Measurements from ENCODE around the gene FOLR2.
"Not testable (repeated sequence)": the region's sequence is repeated elsewhere in the genome, so short reads cannot be mapped to it uniquely, and the experiment has no call there.

The FOLR2 gene

GRCh38 chr11:72216638-72217037 lies at the start of gene FOLR2:
TSS of gene FOLR2 (plus strand) at chr11:72216794. CDS start at chr11:72218585, 1,791 bp downstream.
- DNase-seq, result no peak

- DNase-seq, result not testable (repeated sequence)
These were observed 47.5 kb upstream of the FOLR2 start for GRCh38 chr11:72169046-72169555.

- DNase-seq, result not testable (repeated sequence)
These were observed 46.8 kb upstream of the FOLR2 start for GRCh38 chr11:72169754-72170153.

GRCh38 chr11:72172043-72172442 lies 44.6 kb upstream of the FOLR2 start:
- not testable (repeated sequence) for DNase-seq

- DNase-seq, result no peak
These were observed 43.3 kb upstream of the FOLR2 start for GRCh38 chr11:72173291-72173690.

GRCh38 chr11:72174302-72175070 lies 42.1 kb upstream of the FOLR2 start:
- no peak for DNase-seq

- DNase-seq, result no peak
These were observed 38.9 kb upstream of the FOLR2 start for GRCh38 chr11:72177656-72178055.

GRCh38 chr11:72179049-72179803 lies 37.4 kb upstream of the FOLR2 start:
- no peak for DNase-seq

GRCh38 chr11:72179804-72180396 lies 36.7 kb upstream of the FOLR2 start:
- no peak for DNase-seq

GRCh38 chr11:72180892-72181552 lies 35.6 kb upstream of the FOLR2 start:
- not testable (repeated sequence) for DNase-seq

GRCh38 chr11:72181553-72181958 lies 35.0 kb upstream of the FOLR2 start:
- DNase-seq, result not testable (repeated sequence)

GRCh38 chr11:72188267-72188666 lies 28.3 kb upstream of the FOLR2 start:
- DNase-seq, result no peak

GRCh38 chr11:72189455-72190250 lies 26.9 kb upstream of the FOLR2 start:
- no peak for DNase-seq

- DNase-seq, result no peak
These were observed 25.9 kb upstream of the FOLR2 start for GRCh38 chr11:72190631-72191071.

GRCh38 chr11:72191961-72192381 lies 24.6 kb upstream of the FOLR2 start, which contains the start of gene FOLR1:
TSS of gene FOLR1 (plus strand) at chr11:72192140. CDS start at chr11:72192174, 34 bp downstream.
- peak; percentile 37 for DNase-seq

GRCh38 chr11:72195518-72196270 lies 20.9 kb upstream of the FOLR2 start:
- peak; percentile 32 for DNase-seq

GRCh38 chr11:72201445-72201844 lies 15.1 kb upstream of the FOLR2 start:
- DNase-seq, result not testable (repeated sequence)

- DNase-seq, result peak; percentile 5
These were observed 14.0 kb upstream of the FOLR2 start for GRCh38 chr11:72202571-72202970.

GRCh38 chr11:72203163-72203562 lies 13.4 kb upstream of the FOLR2 start:
- peak; percentile 15 for DNase-seq

- no peak for DNase-seq
These were observed 11.7 kb upstream of the FOLR2 start for GRCh38 chr11:72204886-72205285.

GRCh38 chr11:72206794-72207193 lies 9.8 kb upstream of the FOLR2 start:
- DNase-seq, result peak; percentile 42
